K562 (cell line): ENCODE measurements around the gene PRKCQ.
"Not testable (repeated sequence)": the region's sequence is repeated elsewhere in the genome, so short reads cannot be mapped to it uniquely, and the experiment has no call there.

Experiments used
- GABPA ChIP-seq: fragments of 200-800 bp; sonication (Bioruptor generic); conservative IDR thresholded peaks from 2 replicates; pipeline ENCODE4 v1.6.1; 2016; ENCODE audit warnings: low read depth, missing genetic modification characterization, missing compliant biosample characterization
- TF ChIP-seq, protein P1 (sequence below): fragments of 450-650 bp; formaldehyde crosslinking; IDR thresholded peaks from 2 replicates; pipeline ENCODE4 v1.4.0; 2022; ENCODE audit warnings: missing genetic modification characterization

DNA sequence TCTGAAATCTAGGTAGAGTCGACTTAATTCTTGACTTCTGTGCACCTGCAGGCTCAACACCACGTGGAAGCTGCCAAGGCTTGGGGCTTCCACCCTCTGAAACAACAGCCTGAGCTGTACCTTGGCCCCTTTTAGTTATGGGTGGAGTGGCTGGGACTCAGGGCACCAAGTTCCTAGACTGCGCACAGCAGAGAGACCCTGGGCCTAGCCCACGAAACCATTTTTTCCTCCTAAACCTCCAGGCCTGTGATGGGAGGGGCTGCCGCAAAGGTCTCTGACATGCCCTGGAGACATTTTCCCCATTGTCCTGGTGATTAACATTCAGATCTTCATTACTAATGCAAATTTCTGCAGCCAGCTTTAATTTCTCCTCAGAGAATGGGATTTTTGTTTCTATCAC is 199.6 kb downstream of the PRKCQ start:
- not testable (repeated sequence) for TF ChIP-seq GABPA (tag)
- TF ChIP-seq, protein P1, sequence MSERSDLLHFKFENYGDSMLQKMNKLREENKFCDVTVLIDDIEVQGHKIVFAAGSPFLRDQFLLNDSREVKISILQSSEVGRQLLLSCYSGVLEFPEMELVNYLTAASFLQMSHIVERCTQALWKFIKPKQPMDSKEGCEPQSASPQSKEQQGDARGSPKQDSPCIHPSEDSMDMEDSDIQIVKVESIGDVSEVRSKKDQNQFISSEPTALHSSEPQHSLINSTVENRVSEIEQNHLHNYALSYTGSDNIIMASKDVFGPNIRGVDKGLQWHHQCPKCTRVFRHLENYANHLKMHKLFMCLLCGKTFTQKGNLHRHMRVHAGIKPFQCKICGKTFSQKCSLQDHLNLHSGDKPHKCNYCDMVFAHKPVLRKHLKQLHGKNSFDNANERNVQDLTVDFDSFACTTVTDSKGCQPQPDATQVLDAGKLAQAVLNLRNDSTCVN (CRISPR knock-in tag), result not testable (repeated sequence)
